Heart left ventricle (tissue), 16 donors: ENCODE data around the gene GRM5. TPM values are rescaled to one million over a fixed set of nuclear protein-coding genes. Genes with fewer than 3 reads are reported as not detected.

Source experiments
- ATAC-seq, 4 donors: fragments of 200-7000 bp; cut with Tn5 transposase; one replicate each; pipeline ENCODE4 v1.9.1; 2020 to 2022; ENCODE audit warnings: moderate library complexity in 4 of 4, mild to moderate bottlenecking in 3 of 4, moderate number of reproducible peaks in 1 of 4
- DNase-seq, 5 donors: peaks; one replicate each; pipeline ENCODE4 v3.0.0-alpha.2; 2020
- H3K27ac ChIP-seq, 12 donors: fragments of 200-600 bp; sonication (generic) in 4 of 12; one replicate each; pipeline versions ENCODE4 v1.5.0 to v1.8.0; 2016 to 2022; ENCODE audit warnings: mild to moderate bottlenecking in 2 of 12
- H3K27me3 ChIP-seq, 9 donors: fragments of 200-600 bp; sonication (generic) in 2 of 9; one replicate each; pipeline versions ENCODE4 v1.5.1 to v1.8.0; 2016 to 2022; ENCODE audit warnings: mild to moderate bottlenecking in 3 of 9
- H3K36me3 ChIP-seq, 9 donors: fragments of 200-600 bp; sonication (generic) in 2 of 9; one replicate each; pipeline versions ENCODE4 v1.5.0 to v1.8.0; 2018 to 2022; ENCODE audit warnings: mild to moderate bottlenecking in 2 of 9
- H3K4me1 ChIP-seq, 12 donors: fragments of 200-600 bp; sonication (generic) in 4 of 12; one replicate each; pipeline versions ENCODE4 v1.5.0 to v1.8.0; 2016 to 2022; ENCODE audit warnings: mild to moderate bottlenecking in 3 of 12
- H3K4me3 ChIP-seq, 12 donors: fragments of 200-600 bp; sonication (generic) in 4 of 12; one replicate each; pipeline versions ENCODE4 v1.5.0 to v1.8.0; 2017 to 2022; ENCODE audit warnings: mild to moderate bottlenecking in 9 of 12, moderate library complexity in 4 of 12
- H3K9me3 ChIP-seq, 12 donors: fragments of 200-600 bp; sonication (generic) in 4 of 12; one replicate each; pipeline versions ENCODE4 v1.5.0 to v1.8.0; 2016 to 2022; ENCODE audit warnings: mild to moderate bottlenecking in 1 of 12
- POLR2A ChIP-seq, 2 donors: fragments of 450-650 bp; IDR thresholded peaks; one replicate each; pipeline ENCODE4 v1.6.1; 2017; ENCODE audit warnings: antibody characterized with exemption in 2 of 2, mild to moderate bottlenecking in 2 of 2, moderate library complexity in 2 of 2
- WGBS, 4 donors: extraction: QIAGEN DNeasy Blood & Tissue Kit in 2 of 4; methylation state at CpG; one replicate each; pipeline versions ENCODE4 v1.1.5 to v1.1.7; 2013 to 2018; 5-methylcytosine and 5-hydroxymethylcytosine counted together
- intact Hi-C, 10 donors: fragments of 100-400 bp; cut with DNase I; formaldehyde crosslinking; loops; one replicate each; pipeline versions ENCODE4 v1.11.1 to v1.14.2; 2022
- polyA plus RNA-seq, 2 donors: library from polyadenylated mRNA; stranded (reverse); fragments of 200-250 nt; gene quantifications; one replicate each; pipeline ENCODE4 v1.2.3, GENCODE V29; 2013
- total RNA-seq, 9 donors: library from RNA; depleted of rRNA in 2 of 9; stranded (reverse); fragments of >200 nt in 2 of 9; fragmentation: NEBNext Ultra II Directional in 3 of 9; extraction: Animal tissue kit (Norgen Biotek cat#: 25700) in 3 of 9; gene quantifications; one replicate each; pipeline versions ENCODE4 v1.1.0 to v1.2.4, GENCODE V29; 2016 to 2023
- TF ChIP-seq, protein P1 (sequence below), 12 donors: fragments of 200-600 bp; sonication (generic) in 4 of 12; IDR thresholded peaks; one replicate each; pipeline versions ENCODE4 v1.5.0 to v1.8.0; 2018 to 2022; ENCODE audit warnings: antibody characterized with exemption in 12 of 12, mild to moderate bottlenecking in 5 of 12
- donor health status: ischemic (EF 13 %, LVEDD 7.1; RV severe dilation, severe dysfunction).
- donor health status: healthy with polysubstance abuse.
- donor health status: DM: no; HTN: yes; CAD: no.
- donor health status: DM: no; HTN: no; CAD: no.
- donor health status: ischemic (EF 25% LVEDD 6.9; RV normal size, moderate dysfunction).
- donor health status: ischemic (EF 25% LVEDD 5.7; RV mildly dilated, moderate dysfunction).
- donor health status: healthy.
- donor health status: DM: yes; HTN: yes; CAD: no.
- donor health status: ischemic (EF 35%, LVEDD 5.7; RV mildly dilated, moderate dysfunction).
- donor health status: nonischemic (EF 11% LVEDD 7.7; RV severe dilation, severe dysfunction).
- donor health status: DM: yes; HTN: yes; CAD: no.
- donor health status: PGD.
- donor health status: ischemic (EF 29% LVEDD 5.4; RV normal size, mild dysfunction).
- donor health status: nonischemic (EF 23%, LVEDD 6.1; RV moderate dilation, normal function).

GRM5 gene
- total and polyA plus RNA-seq, 11 donors = 0.01 to 0.09 (median 0.09) TPM; not detected in 8

DNA sequence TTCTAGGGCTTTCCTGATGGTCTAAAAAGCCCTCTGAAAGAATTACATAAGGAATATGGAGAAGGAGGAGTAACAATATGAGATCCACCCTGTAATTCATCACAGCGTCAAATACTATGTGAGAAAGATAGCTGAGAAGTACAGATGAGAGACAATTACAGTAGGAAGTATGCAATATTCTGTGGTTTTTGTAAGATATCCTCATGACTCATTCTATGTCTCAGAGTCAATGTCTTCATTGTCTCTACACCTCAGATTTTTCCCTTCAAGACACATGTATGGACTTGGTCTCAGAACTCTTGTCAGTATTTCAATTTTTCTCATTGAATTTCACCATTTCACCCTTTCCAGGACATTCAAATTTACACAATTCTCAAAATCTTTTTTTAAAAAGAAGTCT lies 385.0 kb downstream of the GRM5 start:
- Histone ChIP-seq H3K9me3 (peaks cover 0 to 8% (median 0%) of the 10 kb centered on the region in 12 donors), H3K27me3 (no peaks in the 10 kb centered on the region), H3K27ac (no peak overlapping the region), H3K4me3 (no peak overlapping the region), H3K4me1 (no peaks in the 10 kb centered on the region), H3K36me3 (no peaks in the 10 kb centered on the region)
- DNase-seq = no peak
- WGBS, 4 donors = 81 to 88% (median 82%) methylated on average over 1 of the region's 1 CpG
- intact Hi-C loops = no loop called here
- ATAC-seq = no peak
- TF ChIP-seq POLR2A (IDR thresholded peaks at IDR 0.05) = no peak
- TF ChIP-seq, protein P1, sequence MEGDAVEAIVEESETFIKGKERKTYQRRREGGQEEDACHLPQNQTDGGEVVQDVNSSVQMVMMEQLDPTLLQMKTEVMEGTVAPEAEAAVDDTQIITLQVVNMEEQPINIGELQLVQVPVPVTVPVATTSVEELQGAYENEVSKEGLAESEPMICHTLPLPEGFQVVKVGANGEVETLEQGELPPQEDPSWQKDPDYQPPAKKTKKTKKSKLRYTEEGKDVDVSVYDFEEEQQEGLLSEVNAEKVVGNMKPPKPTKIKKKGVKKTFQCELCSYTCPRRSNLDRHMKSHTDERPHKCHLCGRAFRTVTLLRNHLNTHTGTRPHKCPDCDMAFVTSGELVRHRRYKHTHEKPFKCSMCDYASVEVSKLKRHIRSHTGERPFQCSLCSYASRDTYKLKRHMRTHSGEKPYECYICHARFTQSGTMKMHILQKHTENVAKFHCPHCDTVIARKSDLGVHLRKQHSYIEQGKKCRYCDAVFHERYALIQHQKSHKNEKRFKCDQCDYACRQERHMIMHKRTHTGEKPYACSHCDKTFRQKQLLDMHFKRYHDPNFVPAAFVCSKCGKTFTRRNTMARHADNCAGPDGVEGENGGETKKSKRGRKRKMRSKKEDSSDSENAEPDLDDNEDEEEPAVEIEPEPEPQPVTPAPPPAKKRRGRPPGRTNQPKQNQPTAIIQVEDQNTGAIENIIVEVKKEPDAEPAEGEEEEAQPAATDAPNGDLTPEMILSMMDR (IDR thresholded peaks at IDR 0.05) = no peak

DNA sequence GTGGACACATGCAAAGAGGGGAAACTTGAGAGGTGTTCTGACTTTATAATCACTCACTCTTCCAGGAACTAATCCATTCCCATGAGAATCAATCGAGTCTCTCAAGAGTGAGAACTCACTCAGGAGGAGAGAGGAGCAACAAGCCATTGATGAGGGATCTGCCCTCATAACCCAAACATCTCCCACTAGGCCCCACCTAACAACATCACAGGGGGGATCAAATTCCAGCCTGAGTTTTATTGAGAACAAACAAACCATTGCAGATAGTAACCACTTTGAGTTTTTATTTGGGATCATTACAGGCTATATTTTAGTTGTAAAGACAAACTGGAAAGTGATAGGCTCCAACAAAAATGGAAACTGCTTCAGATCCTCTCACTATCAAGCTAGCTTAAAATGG lies 399.4 kb downstream of the GRM5 start:
- no peaks in the 10 kb centered on the region for H3K36me3 ChIP-seq
- H3K9me3 ChIP-seq = no peaks in the 10 kb centered on the region
- H3K4me1 ChIP-seq = no peaks in the 10 kb centered on the region
- H3K4me3 ChIP-seq = no peak overlapping the region
- ATAC-seq = no peak
- no peak for DNase-seq
- no peaks in the 10 kb centered on the region for H3K27me3 ChIP-seq
- intact Hi-C loops = no loop called here
- WGBS, 4 donors = 52 to 74% (median 53%) methylated on average over 1 of the region's 1 CpG
- TF ChIP-seq, protein P1 (IDR thresholded peaks at IDR 0.05) = no peak
- TF ChIP-seq POLR2A (IDR thresholded peaks at IDR 0.05) = no peak
- H3K27ac ChIP-seq = no peak overlapping the region

DNA sequence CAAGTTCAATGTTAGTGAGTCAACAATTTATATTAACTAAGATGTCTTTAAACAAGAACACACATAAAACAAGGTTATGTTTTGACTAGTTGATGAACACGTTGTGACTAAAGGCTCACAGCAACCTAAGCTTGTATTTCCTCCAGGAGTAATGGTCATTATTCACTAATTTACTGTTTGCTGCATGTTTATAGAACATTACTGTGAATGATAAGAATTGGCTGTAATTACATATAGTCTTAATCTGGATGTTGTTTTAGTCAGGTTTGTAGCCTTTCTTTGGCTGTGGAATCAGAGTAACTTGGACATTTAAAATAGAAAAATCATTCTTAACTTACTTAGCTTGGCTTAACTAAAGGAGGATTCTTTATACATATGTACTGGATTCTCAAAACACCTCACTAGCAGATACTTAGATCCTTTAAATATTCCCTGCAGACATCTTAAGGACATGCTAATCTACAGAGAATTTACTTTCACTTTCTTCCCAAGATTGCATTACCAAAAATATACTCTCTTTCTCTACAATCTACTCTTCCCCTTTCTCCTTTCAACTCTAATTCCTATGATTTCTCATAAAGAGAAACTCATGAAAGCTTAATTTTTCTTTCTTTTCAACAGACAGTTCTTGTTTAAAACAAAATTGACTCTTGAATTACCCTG lies 408.6 kb downstream of the GRM5 start:
- Histone ChIP-seq H3K4me3 (no peak overlapping the region), H3K36me3 (no peaks in the 10 kb centered on the region), H3K27me3 (no peaks in the 10 kb centered on the region), H3K9me3 (no peaks in the 10 kb centered on the region), H3K4me1 (no peaks in the 10 kb centered on the region), H3K27ac (no peak overlapping the region)
- DNase-seq = no peak
- TF ChIP-seq, protein P1 (IDR thresholded peaks at IDR 0.05) = no peak
- TF ChIP-seq POLR2A (IDR thresholded peaks at IDR 0.05) = no peak
- ATAC-seq = no peak
- intact Hi-C loops = no loop called here
- WGBS, 4 donors = 57 to 65% (median 62%) methylated on average over 1 of the region's 1 CpG

DNA sequence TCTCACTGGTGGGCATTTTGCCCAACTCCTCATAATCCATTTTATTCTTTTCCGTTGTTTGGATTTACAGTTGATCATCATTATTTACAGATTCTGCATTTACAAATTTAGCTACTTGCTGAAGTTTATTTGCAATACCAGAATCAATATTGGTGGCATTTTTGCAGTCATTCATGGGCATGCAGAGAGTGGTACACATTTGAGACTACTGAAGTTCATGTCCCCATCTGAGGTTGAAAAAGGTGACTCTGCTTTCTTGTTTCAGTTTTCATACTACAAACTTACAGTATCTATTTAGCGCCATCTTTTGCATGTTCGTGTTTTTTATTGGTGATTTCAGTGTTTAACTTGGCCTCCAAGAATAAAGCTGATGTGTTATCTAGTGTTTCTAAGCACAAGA lies 409.5 kb downstream of the GRM5 start:
- 86 to 91% (median 90%) methylated on average over 3 of the region's 3 CpGs for WGBS, 4 donors
- Histone ChIP-seq H3K4me1 (no peaks in the 10 kb centered on the region), H3K27ac (no peak overlapping the region), H3K27me3 (no peaks in the 10 kb centered on the region), H3K9me3 (no peaks in the 10 kb centered on the region), H3K36me3 (no peaks in the 10 kb centered on the region), H3K4me3 (no peak overlapping the region)
- TF ChIP-seq, protein P1 (IDR thresholded peaks at IDR 0.05) = no peak
- no peak for TF ChIP-seq POLR2A (IDR thresholded peaks at IDR 0.05)
- no peak for DNase-seq
- intact Hi-C loops = no loop called here
- ATAC-seq = no peak
